Type B pancreatic cell (in vitro differentiated cells): Measurements from ENCODE around the gene C18orf63. TPM values are rescaled to one million over a fixed set of nuclear protein-coding genes. Genes with fewer than 3 reads are reported as not detected.

Experiments
- DNase-seq: peaks from one replicate; pipeline ENCODE4 v3.0.0; 2021; ENCODE audit warnings: mixed read lengths; ENCODE audit not compliant: unreplicated experiment; ENCODE audit errors: extremely low spot score
- H3K27ac Mint-ChIP-seq: 2 replicates; pipeline ENCODE4 v1.8.0; 2021; ENCODE audit warnings: mild to moderate bottlenecking, mixed read lengths
- H3K27me3 Mint-ChIP-seq: 2 replicates; pipeline ENCODE4 v1.8.0; 2021; ENCODE audit warnings: mixed read lengths
- H3K36me3 Mint-ChIP-seq: 2 replicates; pipeline ENCODE4 v1.8.0; 2021; ENCODE audit warnings: mixed read lengths
- H3K4me1 Mint-ChIP-seq: one replicate; pipeline ENCODE4 v1.8.0; 2021; ENCODE audit warnings: mixed read lengths; ENCODE audit not compliant: unreplicated experiment
- H3K4me3 Mint-ChIP-seq: 2 replicates; pipeline ENCODE4 v1.8.0; 2021; ENCODE audit warnings: mild to moderate bottlenecking, mixed read lengths
- H3K9me3 Mint-ChIP-seq: 2 replicates; pipeline ENCODE4 v1.8.0; 2021; ENCODE audit warnings: mixed read lengths
- total RNA-seq: library from RNA; stranded (reverse); gene quantifications from 2 replicates; pipeline ENCODE4 v1.2.1, GENCODE V29; 2021; ENCODE audit warnings: low replicate concordance
- TF ChIP-seq, protein P1 (sequence below): fragments of 200-600 bp; sonication (generic); conservative IDR thresholded peaks from 2 replicates; pipeline ENCODE4 v1.5.0; 2021; ENCODE audit warnings: antibody characterized with exemption, mild to moderate bottlenecking

Gene C18orf63
- total RNA-seq, 1 donor from 2014 or later = not detected

DNA sequence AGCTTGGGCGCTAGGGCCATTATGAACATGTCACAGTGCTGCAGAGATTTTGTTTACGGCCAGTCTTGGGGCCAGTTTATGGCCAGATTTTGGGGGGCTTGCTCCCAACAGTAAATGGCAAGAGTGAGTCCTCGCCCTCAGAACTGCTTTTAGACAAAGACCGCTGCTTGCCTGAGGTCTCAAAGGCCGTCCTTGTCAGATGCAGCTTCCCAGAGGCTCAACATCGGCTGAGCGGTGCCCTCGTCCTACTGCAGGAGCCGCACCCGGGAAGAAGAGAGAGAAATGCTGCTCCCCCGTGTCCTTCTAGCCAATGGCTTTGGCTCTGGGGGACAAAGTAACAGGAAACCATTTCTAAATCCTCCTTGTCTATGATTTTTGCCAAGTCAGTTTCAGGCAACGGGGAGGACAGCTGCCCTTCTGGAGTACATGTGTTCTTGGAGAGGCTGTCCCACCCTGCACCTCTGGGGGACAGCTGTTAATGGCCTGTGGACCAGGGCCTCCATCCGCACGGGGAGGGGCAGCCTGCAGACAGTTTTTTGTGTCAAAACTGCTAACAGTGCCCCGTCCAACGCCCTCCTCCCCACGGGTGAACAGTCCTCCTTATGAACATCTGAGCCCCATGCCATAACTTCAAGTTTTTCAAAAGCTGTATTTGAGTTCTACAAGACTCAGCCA lies 66.1 kb downstream of the C18orf63 start:
- Mint-ChIP-seq H3K9me3 (peaks cover 4% of the 10 kb centered on the region), H3K4me3 (no peak overlapping the region), H3K27me3 (no peaks in the 10 kb centered on the region), H3K4me1 (no peaks in the 10 kb centered on the region), H3K36me3 (no peaks in the 10 kb centered on the region), H3K27ac (no peak overlapping the region)
- DNase-seq = peak; percentile 40
- TF ChIP-seq, protein P1, sequence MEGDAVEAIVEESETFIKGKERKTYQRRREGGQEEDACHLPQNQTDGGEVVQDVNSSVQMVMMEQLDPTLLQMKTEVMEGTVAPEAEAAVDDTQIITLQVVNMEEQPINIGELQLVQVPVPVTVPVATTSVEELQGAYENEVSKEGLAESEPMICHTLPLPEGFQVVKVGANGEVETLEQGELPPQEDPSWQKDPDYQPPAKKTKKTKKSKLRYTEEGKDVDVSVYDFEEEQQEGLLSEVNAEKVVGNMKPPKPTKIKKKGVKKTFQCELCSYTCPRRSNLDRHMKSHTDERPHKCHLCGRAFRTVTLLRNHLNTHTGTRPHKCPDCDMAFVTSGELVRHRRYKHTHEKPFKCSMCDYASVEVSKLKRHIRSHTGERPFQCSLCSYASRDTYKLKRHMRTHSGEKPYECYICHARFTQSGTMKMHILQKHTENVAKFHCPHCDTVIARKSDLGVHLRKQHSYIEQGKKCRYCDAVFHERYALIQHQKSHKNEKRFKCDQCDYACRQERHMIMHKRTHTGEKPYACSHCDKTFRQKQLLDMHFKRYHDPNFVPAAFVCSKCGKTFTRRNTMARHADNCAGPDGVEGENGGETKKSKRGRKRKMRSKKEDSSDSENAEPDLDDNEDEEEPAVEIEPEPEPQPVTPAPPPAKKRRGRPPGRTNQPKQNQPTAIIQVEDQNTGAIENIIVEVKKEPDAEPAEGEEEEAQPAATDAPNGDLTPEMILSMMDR = no peak

DNA sequence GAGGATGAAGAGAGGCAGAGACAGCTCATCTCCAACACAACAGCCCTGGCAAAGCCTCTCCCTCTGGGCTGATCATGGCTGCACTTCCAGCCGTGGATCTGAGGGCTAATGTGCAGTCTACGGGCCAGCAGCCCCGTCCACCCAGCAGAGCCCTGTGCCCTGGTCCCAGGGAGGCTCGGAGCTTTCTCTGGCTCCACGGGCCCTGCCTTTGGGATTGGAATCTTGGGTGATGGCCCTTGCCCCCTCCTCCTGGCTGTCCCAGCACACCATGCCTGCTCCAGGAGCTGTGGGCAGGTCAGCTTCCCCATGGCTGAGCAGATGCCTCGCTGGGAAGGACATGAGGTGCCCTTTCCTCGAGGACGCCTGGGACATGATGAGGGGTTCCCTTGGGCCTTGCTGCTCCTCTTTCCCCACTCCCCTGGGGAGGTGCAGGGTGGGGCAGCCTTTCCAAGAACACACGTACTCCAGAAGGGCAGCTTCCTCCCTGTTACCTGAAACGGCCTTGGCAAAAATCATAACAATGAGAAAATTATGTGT lies 66.9 kb downstream of the C18orf63 start:
- Mint-ChIP-seq H3K27me3 (peaks cover 6% of the 10 kb centered on the region), H3K36me3 (no peaks in the 10 kb centered on the region), H3K4me3 (no peak overlapping the region), H3K4me1 (no peaks in the 10 kb centered on the region), H3K27ac (no peak overlapping the region), H3K9me3 (peaks cover 4% of the 10 kb centered on the region)
- DNase-seq = peak; percentile 47
- TF ChIP-seq, protein P1 = no peak

DNA sequence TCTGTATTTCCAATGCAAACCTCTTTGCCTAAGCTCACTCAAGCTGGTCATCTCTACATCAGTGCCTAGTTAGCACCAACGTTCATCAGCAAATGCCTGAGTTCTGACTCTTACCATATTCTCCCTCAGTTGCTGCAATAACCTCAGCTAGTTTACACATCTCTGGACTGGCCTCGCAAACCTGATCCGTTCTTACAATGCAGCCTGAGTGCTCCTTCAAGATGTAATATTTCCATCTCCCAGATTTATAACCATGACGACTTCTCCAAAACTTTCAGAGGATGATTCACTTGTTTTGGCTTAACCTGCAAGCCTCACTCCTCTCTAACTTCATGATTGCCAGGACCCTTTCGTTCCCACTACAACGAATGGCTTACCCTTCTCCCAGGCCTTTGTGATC lies 71.7 kb downstream of the C18orf63 start:
- no peak for DNase-seq
- peaks cover 6% of the 10 kb centered on the region for H3K27me3 Mint-ChIP-seq
- TF ChIP-seq, protein P1 = no peak
- H3K9me3 Mint-ChIP-seq = no peaks in the 10 kb centered on the region
- H3K36me3 Mint-ChIP-seq = no peaks in the 10 kb centered on the region
- peaks cover 5% of the 10 kb centered on the region for H3K4me1 Mint-ChIP-seq
- H3K4me3 Mint-ChIP-seq = no peak overlapping the region
- no peak overlapping the region for H3K27ac Mint-ChIP-seq

DNA sequence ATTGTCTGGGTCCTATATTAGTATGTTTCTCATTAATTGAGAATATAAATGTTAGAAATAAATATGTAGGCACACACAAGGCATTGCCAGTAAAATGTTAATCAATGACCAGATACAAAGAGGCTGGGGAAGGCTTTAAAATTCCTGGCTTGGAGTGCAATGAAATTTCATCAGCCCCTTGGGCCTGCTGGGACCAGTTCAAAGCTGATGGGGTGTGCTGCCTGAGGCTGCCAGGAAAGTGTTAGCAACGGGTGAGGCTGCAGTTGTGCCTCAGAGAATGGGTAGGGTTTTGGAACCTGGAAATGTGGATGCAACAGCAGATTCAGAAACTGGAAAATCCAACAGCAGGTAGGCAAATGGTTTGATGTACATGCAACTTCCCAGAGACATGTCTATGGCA lies 72.6 kb downstream of the C18orf63 start:
- peaks cover 5% of the 10 kb centered on the region for H3K4me1 Mint-ChIP-seq
- no peaks in the 10 kb centered on the region for H3K9me3 Mint-ChIP-seq
- TF ChIP-seq, protein P1 = no peak
- H3K27me3 Mint-ChIP-seq = peaks cover 6% of the 10 kb centered on the region
- DNase-seq = no peak
- H3K27ac Mint-ChIP-seq = no peak overlapping the region
- no peak overlapping the region for H3K4me3 Mint-ChIP-seq
- no peaks in the 10 kb centered on the region for H3K36me3 Mint-ChIP-seq

DNA sequence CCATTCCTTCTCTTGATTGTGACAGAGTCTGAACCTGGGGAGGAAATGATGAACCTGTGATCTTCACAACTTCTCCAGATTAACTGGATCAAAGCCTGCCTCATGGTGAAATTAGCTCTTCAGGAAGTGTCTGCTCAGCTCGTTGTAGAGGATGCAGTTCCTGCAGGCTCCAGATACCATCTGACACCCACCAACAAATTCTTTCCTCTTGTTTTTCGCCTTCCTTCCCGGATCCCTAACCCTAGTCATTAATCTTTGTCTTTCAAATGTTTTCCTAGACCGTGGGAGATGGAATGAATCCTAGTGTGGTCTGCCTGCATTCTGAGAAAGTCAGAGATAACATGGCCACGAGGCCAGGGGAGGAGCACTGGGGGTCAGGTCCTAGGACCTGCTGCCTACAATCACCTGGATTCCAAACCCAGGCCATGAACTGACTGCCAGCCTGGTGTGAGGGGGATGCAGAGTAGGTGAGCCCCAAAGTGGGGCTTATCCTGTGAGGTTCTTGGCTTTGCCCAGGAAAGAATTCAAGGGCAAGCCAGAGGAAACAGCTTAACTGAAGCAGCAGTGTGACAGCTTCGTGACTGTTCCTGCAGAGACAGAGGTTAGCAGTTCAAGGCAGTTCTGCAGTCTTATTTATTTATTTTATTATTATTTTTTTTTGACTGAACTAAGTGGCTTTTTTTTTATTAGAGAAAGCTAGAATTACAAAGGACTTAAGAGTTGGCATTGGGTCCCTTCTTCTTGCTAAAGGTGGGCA lies 73.7 kb downstream of the C18orf63 start:
- TF ChIP-seq, protein P1 = no peak
- DNase-seq = no peak
- Mint-ChIP-seq H3K4me1 (peaks cover 5% of the 10 kb centered on the region), H3K4me3 (no peak overlapping the region), H3K36me3 (no peaks in the 10 kb centered on the region), H3K9me3 (no peaks in the 10 kb centered on the region), H3K27me3 (peaks cover 6% of the 10 kb centered on the region), H3K27ac (peak overlapping the region; percentile 35)
